Kidney capillary endothelial cell (primary cell): ENCODE data around the gene NSD2.

Source experiments
- DNase-seq: peaks from one replicate; pipeline ENCODE4 v3.0.0-alpha.2; 2018; ENCODE audit warnings: low spot score

Gene NSD2

DNA sequence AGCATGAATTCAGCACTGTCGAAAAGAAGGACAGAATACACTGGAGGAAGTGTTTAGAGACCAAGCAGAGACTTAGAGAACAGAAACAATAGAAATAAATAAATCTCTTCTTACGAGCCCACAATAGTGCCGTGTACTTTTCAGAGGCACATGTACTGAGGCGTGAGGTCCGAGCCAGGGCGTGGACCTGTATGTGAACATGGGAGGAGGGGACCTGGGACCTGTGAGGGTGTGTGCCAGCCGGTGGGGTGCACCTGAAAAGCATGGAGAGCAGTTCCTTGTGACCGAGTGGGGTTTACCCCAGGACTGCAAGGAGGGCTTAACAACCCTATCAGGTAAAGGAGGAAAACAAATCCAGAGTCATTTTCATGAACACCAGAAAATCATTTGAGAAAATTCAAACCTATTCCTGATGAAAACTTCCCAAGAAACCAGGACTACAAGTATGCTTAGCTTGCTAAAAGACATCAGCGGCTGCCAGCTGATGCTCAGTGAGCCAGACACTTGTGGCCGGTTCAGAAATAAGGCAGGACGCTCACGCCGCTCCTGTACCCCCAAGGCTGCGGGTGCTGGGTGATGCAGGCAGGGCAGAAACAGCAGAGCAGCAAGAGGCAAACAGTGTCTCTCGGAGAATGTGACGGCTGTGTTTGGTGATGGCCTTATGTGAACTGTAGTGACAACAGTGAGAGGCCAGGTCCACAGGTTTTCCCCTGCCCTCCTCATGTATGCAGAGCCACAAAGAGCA, 100.4 kb downstream of the NSD2 start:
- DNase-seq: no peak

DNA sequence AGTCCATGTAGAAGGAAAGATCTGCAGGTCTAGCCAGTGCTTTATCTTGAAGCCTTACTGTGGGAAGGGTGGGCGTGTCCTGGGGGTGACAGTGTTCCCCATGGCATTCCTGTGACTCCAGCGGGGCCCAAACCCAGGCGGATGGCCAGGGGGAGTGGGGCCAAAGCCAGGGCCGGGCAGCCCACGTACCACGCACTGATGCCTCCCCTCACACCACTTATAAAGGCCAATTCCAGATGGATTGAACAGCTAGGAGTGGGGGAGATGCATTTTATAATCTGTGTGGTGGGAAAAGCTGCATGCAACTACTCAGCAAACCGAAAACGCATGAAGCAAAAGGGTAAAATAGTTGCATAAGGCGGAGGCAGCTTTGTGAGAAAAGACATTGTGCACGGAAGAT, 101.2 kb downstream of the NSD2 start:
- DNase-seq: no peak

DNA sequence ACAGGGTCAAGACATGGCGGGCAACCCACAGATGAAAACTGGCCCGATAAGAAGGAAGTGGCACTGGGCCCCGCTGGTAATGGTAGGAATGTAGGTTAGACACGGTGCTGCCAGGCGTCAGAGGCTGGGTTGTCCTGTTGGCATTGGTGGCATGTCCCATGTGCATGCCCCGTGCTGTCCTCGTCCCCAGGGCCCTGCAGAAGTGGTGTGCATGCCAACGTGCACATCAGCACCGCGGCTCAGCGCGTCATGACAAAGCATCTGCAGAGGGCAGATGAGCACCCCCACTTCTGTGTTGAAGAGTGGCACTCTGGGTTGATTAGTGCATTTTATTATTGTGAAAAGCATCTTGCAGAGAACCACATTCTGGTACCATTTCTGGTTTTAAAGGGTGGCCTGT, 102.0 kb downstream of the NSD2 start:
- DNase-seq: no peak

DNA sequence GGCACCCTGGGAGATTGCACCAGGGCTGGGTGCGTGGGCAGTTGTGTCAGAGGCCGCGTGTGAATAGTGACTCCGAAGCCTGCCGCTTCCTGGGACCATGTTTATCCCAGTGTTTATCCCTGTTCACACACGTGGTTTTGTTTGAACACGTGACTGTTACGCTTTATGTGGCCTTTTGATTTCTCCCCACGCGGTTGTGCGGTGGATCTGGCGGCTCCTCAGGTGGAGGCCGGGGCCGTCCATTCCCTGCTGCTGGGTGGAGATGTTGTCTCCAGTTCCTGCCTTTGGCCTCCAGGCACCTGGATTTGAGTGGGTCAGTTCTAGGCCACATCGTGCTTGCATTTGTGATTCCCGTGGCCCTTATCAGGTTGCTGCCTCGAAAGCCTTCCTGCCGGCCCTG, 102.5 kb downstream of the NSD2 start:
- DNase-seq: no peak

DNA sequence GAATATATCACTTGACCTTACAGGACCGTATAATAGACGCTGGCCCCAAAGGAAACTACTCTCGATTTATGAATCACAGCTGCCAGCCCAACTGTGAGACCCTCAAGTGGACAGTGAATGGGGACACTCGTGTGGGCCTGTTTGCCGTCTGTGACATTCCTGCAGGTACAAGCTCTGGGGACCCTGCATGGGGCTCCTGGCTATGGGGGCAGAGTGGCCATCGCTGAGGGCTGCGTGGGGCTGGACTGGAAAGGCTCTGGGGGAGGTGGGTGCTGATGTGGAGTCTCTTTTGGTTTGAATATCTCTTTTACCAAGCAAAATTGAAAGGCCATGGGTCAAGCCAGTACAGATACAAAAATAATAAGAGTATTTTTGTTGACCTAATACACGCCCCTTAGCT, 103.6 kb downstream of the NSD2 start:
- no peak for DNase-seq

DNA sequence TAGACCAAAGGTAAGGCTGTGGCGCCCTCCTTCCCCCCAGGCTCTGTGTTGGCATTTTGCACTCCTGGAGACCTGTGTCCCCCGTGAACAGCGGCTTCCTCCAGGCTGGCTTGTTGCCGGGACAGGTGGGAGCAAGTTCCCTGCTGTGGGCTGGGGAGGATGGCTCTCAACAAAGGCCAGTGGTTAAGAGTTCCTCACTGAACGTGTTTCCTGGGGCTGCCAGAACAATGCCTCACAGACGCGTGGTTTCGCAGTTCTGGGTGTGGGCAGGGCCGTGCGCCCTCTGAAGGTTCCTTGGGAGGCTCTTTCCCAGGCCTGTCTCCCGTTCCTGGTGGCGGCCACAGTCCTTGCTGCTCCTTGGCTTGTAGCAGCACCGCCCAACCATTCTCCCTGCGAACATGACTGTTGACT, 104.2 kb downstream of the NSD2 start:
- DNase-seq: no peak

DNA sequence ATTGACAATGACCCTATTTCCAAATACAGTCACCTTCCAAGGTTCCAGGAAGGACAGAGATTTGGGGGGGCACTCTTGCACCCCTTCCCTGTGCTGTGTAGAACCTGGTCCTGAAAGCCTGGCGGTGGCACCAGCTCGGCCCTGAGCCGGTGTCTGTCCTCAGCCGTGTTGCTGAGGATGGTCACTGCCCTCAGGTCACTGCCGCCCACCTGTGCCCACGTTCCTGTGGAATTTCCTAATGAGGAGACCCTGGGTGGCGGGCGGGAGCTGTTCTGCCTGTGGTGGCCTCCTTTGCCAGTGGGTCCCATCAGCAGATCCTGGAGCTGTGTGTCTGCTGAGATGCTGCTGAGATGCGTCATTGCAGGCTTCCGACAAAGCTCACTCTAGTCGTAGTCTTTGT, 104.7 kb downstream of the NSD2 start:
- DNase-seq: no peak

DNA sequence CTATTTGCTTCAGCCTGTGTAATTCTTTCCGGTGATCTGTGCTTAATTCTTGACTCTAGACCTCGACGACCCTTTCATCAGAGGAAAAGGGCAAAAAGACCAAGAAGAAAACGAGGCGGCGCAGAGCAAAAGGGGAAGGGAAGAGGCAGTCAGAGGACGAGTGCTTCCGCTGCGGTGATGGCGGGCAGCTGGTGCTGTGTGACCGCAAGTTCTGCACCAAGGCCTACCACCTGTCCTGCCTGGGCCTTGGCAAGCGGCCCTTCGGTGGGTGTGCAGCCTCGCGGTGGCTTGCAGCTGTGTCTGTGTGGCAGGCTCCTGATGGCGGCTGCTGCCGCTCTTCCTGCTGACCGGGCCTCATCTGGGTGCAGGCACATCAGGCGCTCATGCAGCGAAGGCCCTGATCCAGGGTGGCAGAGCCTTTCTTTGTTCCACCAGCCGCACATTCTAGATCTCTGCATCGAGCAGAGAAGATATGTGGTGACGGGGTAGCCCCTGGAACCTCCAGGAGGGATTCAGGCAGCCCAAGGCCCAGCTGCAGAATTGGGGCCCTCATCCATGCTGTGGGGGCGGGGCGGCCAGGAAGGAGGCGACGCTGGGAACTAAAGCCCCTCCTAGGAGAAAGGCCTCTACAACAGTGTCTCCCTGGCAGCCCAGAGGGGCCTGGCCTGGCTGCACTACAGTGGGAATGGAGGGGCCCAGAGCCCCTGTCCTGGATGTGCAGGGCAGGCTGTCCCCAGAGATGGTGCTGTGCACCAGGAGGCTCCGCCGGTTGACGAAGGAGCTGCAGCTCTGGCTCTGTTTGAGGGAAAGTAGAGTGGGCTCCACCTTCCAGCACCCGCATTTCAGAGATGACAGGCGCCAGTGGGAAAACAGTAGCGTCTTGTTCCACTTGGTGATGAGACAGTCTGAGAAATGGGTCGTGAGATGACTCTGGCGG, 105.5 kb downstream of the NSD2 start:
- DNase-seq: no peak

DNA sequence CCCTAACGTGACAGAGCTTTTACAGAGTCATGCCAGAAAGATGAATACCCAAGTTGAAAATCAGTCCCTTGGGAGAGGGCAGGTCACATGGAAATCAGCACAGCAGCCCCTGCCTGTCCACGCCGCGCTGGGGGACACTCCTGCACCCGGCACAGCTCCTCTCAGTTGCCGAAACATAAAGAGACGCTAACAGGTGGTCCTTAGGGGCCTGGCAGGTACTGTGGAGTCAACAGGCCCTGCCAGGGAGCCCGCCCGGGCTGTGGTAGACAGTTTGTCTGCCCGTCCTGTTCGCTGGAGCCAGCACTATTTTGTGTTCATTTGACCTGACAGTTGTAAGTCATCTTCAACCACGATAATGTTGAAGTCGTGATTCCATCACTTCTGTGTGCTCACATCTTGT, 107.0 kb downstream of the NSD2 start:
- no peak for DNase-seq

DNA sequence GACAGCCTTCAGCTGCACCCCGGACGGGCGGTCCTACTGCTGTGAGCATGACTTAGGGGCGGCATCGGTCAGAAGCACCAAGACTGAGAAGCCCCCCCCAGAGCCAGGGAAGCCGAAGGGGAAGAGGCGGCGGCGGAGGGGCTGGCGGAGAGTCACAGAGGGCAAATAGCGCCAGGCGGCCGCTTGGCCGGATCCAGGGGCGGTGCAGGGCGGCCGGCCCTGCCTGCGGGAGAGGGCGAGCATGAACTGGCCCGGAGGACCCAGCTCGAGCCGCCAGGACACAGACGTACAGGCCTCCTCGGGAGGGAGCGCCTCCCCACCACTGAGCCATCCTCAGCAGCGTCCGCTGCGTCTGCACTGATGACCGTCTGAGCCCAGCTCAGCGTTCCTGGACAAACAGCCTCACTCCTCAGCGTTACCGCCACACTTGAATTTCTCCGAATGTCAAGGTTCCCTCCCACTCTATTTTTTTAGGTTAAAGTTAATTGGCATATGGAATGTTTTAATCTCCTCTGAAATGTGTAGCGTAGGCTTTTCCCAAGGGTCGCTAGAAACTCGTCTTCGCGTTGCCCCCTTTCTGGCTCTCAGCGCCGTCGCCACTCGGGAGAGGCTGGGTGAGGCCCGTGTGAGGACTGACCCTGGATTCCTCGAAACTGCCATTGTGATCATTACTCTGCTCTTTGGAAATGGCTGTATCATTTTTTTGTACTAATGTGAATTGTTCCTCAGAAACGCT, 107.7 kb downstream of the NSD2 start:
- no peak for DNase-seq

DNA sequence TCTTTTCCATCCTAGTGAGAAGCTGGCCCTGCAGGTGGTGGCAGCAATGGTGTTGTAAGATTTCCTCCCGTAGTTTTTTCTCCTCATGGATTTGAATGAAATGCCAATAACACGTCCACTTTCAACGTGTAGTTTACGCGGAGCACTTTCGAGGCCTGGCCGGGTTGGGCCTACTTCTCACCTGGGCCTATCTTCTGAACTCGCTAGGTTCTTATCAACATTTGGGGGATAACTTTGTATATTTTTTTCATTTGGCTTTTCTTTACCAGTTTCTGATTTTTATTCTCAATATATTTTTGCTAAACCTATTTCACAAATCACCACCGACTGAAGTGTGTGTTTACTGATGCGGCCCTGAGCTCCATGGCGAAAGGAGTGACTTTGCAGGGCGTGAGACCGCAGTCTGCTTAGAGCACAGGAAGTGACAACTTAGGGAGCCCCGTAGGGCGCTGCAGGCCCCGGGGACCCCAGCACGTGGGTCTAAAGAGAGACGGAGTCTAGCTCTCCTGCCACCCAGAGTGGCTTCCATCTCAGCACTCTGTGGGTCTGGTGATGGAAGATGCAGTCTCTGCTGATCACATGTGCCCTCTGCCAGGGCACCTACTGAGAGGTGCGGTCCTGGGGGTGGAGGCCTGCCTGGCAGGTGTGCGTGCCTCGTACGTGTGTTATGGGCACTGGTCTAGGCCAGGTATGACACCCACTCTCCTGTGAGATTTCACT, 108.4 kb downstream of the NSD2 start:
- no peak for DNase-seq

DNA sequence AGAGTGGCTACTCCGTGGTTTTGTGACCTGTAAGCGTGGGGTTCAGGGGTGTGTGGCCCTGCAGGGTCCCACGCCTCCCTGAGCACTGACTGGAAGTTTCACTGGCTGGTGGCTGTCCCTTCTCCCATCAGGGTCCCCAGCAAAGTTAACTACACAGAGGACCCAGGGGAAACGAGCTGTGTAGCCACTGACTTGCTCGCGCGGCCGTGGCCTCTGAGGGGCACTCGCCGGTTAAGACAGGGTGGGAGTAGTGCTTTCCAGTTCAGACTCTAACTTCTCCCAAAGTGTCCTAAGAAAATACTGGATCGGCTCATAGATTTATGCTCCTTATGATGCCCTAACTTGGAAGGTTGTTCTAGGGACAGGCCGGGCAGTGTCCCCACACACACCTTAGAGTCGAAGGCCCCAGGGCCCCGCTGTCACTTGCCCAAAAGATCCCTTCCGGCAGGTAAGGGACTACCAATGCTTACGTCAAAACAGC, 109.4 kb downstream of the NSD2 start:
- DNase-seq: no peak

DNA sequence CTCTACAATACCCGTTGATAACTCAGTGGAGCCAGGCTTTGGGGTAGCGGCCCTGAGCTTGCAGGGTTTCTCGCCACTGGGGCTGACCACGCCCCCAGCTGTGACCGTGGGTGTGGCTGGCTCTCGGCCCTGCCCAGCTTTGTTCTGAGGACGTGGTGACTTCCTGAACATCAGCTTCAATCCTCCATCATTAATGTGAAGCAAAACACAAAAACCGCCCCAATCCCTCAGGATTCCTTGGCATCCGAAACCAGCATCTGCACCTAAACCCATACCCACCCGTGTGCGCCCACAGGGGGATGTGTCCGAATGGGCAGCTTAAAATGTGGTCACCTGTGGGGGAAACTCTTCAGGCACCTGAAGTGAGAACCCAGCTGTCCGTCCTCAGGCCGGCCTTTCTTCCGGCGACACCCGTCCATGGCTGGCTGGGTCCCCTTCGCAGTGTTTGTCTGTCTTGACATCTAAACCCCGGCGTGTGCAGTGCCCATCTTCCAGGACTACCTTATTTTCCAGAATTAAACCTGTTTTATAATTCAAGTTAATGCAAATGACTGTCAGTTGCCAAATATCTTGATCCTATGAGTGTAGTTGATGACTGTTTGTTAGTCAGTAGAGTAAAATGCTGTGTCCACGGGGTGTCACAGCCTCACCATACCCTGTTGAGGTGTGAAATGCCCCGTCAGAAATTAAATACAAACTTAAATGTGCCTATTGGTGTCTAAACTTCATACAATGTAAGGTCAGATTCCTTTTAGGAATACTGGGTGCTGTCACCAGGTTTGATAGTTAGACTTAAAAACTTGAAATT, 110.3 kb downstream of the NSD2 start:
- DNase-seq: peak; percentile 20

DNA sequence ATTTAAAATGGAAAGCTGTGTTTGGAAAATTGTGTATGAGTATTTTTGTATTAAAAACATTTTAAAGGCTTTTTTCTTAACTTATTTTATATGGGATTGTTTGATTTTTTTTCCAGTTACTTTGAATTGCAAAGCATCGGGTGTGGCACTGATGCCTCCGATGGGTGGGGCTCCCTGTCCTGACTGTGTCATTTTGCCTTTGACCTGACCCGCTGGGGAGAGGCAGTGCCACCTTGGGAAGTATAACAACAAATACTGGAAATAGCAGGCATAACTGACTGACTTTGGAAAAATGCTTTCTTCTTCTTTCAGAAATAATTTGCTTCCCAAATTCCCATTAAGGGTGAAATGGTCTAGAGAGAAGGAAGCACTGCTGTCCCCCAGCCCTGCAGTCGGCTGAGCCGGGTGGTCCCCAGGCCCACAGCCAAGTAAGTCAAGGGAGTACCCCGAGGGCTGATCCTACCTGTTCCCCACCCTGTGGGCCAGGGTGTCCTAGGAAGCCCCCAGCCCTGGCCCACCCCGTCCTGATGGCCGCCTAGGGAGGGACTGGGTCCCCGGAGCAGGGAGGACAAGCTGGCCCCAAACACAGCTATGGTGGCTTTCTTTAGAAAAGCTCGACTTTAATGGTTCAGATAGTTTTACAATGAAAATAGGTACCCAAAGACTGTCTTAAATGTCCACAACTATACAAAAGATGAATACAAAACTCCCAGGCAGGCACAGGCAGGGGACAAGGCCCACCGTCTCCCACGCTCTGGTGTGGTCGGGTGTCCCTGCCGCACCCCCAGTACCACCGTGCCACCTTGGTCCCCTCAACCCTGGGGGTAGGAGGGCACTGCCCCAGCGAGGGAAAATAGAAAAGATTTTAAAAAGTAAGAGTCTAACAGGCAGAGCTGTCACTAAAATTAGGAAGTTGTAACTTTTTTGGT, 111.2 kb downstream of the NSD2 start:
- DNase-seq: no peak

DNA sequence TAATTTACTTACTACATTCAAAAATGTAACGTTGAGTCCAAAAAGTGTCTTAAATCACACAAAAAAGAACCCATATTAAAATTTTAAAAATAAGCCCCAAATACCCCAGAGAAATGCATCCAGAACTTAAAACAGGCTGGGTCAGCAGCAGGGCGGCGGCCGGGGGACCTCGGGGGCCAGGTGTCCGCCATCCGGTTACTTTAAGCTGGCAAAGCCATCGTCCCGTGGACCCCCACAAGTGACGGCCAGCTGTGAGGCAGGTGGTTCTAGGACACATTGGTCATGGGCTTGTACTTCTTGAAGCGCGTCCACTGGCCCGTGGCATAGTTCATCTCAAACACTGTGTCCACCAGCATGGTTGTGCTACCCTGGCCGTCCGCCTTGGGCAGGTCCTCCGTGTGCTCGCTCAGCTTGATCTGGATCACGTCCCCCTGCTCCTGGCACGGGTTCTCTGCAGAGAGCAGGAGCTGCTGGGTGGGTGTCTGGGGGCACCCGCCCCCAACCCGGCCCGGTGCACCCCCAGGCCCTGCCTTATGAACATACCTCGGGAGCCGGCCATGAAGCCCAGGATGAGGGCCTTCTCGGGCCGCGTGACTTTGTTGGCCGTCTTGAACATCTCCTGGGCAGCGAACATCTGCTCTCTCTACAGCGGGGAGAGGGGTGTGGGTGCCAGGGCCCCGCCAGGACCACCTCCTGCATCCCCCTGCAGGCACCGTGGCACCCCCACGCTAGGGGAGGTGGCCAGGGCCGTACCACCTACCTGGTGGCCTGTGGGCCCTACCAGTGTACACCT, 112.1 kb downstream of the NSD2 start:
- DNase-seq: no peak

DNA sequence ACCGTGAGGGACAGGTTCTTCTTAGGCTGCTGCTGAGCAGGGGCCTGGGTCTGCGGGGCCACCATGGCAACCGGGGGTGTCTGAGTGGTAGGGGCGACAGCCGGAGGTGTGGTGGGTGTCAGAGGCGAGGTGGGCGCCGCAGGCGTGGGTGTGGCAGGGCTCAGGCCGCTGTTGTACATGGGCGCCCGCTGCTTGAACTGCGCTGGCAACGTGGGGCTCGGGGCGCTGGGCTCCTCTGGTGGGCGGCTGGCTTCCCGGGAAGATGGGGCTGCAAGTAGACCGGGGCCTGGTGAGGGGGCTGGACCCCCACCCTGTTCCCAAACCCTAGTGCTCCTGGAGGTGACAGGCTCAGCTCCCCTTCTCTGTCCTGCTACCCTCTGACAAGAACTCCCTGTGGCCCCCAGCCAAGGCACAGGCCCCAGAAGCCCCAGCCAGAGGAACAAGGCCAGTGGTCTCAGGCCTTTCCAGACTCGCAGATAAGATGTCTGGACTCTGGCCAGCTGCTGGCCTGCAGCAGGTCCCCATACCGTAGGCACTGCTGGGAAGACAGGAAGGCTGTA, 112.7 kb downstream of the NSD2 start:
- no peak for DNase-seq

DNA sequence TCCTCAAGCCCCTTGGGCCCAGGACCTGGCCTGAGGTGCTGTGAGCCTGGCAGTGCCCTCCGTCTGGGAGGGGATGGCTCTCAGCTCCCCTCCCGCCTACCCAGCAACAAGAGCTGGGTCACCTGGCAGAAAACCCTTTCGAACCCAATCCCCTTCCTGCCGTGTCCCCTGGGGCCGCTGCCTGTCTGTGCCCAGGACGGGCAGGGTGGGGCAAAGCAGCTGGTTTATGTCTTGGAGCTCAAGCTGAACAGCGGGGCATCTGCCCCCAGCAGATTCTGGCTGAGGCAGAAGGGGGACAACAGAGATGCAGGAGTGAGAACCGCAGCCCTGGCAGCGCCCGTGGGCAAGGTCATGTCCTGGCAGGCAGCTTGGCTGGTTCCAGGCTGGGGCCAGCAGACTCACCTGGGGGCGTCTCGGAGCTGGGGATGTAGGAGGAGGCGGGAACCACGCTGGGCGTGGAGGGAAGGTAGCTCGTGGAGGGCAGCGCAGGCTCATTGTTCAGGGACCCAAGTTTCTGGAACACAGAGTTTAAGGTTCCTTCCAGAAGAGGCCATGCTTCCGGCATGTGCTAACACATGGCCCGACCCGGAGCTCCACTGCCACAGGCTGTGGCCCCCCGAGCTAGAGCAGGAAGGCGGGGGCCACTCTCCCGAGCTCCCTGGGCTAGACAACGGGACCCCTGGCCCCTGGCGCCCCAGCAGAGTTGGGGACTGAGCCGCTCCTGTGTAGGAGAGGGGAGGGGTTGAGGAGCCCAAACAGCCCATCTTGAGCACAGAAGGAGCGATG, 113.4 kb downstream of the NSD2 start:
- DNase-seq: no peak

DNA sequence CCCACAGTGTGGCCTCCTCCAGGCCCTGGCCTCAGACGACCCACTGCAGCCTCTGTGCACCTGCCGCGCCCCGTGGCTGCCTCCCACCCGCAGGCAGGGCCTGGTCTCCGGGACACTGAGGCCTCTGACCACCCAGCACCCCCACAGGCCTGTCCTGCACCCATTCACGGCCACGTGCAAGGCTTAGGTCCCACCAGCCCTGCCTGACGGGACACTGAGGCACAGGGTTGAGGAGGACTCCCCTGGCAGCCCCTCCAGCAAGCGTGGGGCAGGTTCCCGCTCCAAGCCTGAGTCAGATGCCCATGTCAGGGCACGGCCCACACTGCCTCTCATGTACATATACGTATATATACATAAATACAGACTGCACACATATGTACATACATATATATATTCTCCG, 114.1 kb downstream of the NSD2 start:
- DNase-seq: no peak
